IMR-90 (cell line): ENCODE results near the gene RALGPS1. TPM values are rescaled to one million over a fixed set of nuclear protein-coding genes. Genes with fewer than 3 reads are reported as not detected.

Experiments
- ATAC-seq: fragments of 200-7000 bp; cut with Tn5 transposase; 2 replicates; pipeline ENCODE4 v1.9.1; 2020; ENCODE audit warnings: low read depth, mild to moderate bottlenecking, moderate library complexity
- BruUV-seq: library from RNA; stranded (reverse); fragments of 400-500 nt; replicated peaks from 2 replicates; lab custom pipeline; 2021; lab: Mats Ljungman, UMichigan
- CTCF ChIA-PET: fragments of 300-600 bp; formaldehyde crosslinking; extraction: SDS; loops from one replicate; lab custom pipeline; 2021; ENCODE audit warnings: antibody characterized with exemption; lab: Yijun Ruan, JAX
- POLR2A ChIA-PET: fragments of 300-600 bp; sonication (Branson Sonifier 250); formaldehyde crosslinking; loops from one replicate; lab custom pipeline; 2022; ENCODE audit warnings: antibody characterized with exemption; ENCODE audit not compliant: unreplicated experiment; lab: Charles Lee
- DNase-seq: peaks from one replicate; pipeline ENCODE4 v3.0.0; 2013
- H2AFZ ChIP-seq: replicated peaks from 2 replicates; pipeline ENCODE3; 2013; ENCODE audit warnings: low read length, mild to moderate bottlenecking; ENCODE audit not compliant: poor library complexity
- H2AK5ac ChIP-seq: 2 replicates; pipeline ENCODE4 v1.6.1; 2013; ENCODE audit warnings: low read depth, low read length, inconsistent platforms
- H2AK9ac ChIP-seq: replicated peaks from 2 replicates; pipeline ENCODE3; 2013; ENCODE audit warnings: mild to moderate bottlenecking, low read depth, low read length, moderate library complexity; ENCODE audit not compliant: poor library complexity
- H2BK120ac ChIP-seq: 2 replicates; pipeline ENCODE4 v1.6.1; 2013; ENCODE audit warnings: low read depth, low read length, inconsistent platforms
- H2BK15ac ChIP-seq: 3 replicates; pipeline ENCODE4 v1.6.1; 2013; ENCODE audit warnings: low read depth, low read length, inconsistent platforms
- H2BK20ac ChIP-seq: 2 replicates; pipeline ENCODE4 v1.6.1; 2013; ENCODE audit warnings: low read depth, mild to moderate bottlenecking, inconsistent platforms, low read length, moderate library complexity
- H2BK5ac ChIP-seq: 2 replicates; pipeline ENCODE4 v1.6.1; 2013; ENCODE audit warnings: mild to moderate bottlenecking, low read depth, low read length, inconsistent platforms; ENCODE audit not compliant: poor library complexity, severe bottlenecking
- H3K14ac ChIP-seq: replicated peaks from 2 replicates; pipeline ENCODE4 v1.6.1; 2013; ENCODE audit warnings: low read depth, low read length, inconsistent platforms
- H3K18ac ChIP-seq: 2 replicates; pipeline ENCODE4 v1.6.1; 2013; ENCODE audit warnings: low read depth, low read length, control low read depth
- H3K23ac ChIP-seq: 2 replicates; pipeline ENCODE4 v1.6.1; 2013; ENCODE audit warnings: low read depth, low read length, inconsistent platforms
- H3K27ac ChIP-seq: 2 replicates; pipeline ENCODE4 v1.5.1; 2013; ENCODE audit warnings: mild to moderate bottlenecking, control low read depth, low read length; ENCODE audit not compliant: insufficient read depth
- H3K27me3 ChIP-seq: 2 replicates; pipeline ENCODE4 v1.6.1; 2013; ENCODE audit warnings: low read length; ENCODE audit not compliant: control insufficient read depth, insufficient read depth
- H3K36me3 ChIP-seq: 2 replicates; pipeline ENCODE4 v1.6.1; 2013; ENCODE audit warnings: low read length, mixed read lengths; ENCODE audit not compliant: control insufficient read depth, insufficient read depth
- H3K4ac ChIP-seq: 2 replicates; pipeline ENCODE4 v1.6.1; 2013; ENCODE audit warnings: low read depth, low read length, inconsistent platforms
- H3K4me1 ChIP-seq: 2 replicates; pipeline ENCODE4 v1.6.1; 2013; ENCODE audit warnings: low read length, mixed read lengths; ENCODE audit not compliant: control insufficient read depth, insufficient read depth
- H3K4me2 ChIP-seq: 2 replicates; pipeline ENCODE4 v1.6.1; 2013; ENCODE audit warnings: low read depth, mild to moderate bottlenecking, control low read depth, low read length, moderate library complexity
- H3K4me3 ChIP-seq: 2 replicates; pipeline ENCODE4 v1.5.1; 2013; ENCODE audit warnings: low read depth, mild to moderate bottlenecking, control low read depth, low read length, moderate library complexity; ENCODE audit not compliant: insufficient read depth
- H3K56ac ChIP-seq: 2 replicates; pipeline ENCODE4 v1.6.1; 2013; ENCODE audit warnings: low read length, inconsistent platforms; ENCODE audit not compliant: insufficient read depth; ENCODE audit errors: extremely low read depth
- H3K79me1 ChIP-seq, 2 experiments: 2 replicates each; pipeline ENCODE4 v1.6.1; 2013; ENCODE audit warnings: low read length in 2 of 2, inconsistent platforms in 1 of 2, low read depth in 1 of 2
- H3K9ac ChIP-seq: 2 replicates; pipeline ENCODE4 v1.6.1; 2013; ENCODE audit warnings: low read depth, low read length, control low read depth
- H3K9me1 ChIP-seq: 2 replicates; pipeline ENCODE4 v1.6.1; 2013; ENCODE audit warnings: low read length, inconsistent platforms; ENCODE audit not compliant: insufficient read depth
- H3K9me3 ChIP-seq: 2 replicates; pipeline ENCODE4 v1.6.1; 2013; ENCODE audit warnings: low read length; ENCODE audit not compliant: control insufficient read depth, insufficient read depth
- H4K20me1 ChIP-seq: 2 replicates; pipeline ENCODE4 v1.6.1; 2013; ENCODE audit warnings: low read length, inconsistent platforms; ENCODE audit not compliant: insufficient read depth
- H4K5ac ChIP-seq: 2 replicates; pipeline ENCODE4 v1.6.1; 2013; ENCODE audit warnings: mild to moderate bottlenecking, low read depth, low read length, control low read depth
- H4K8ac ChIP-seq, 2 experiments: 2 replicates each; pipeline ENCODE4 v1.6.1; 2013; ENCODE audit warnings: low read depth in 2 of 2, low read length in 2 of 2, control low read depth in 1 of 2, inconsistent platforms in 1 of 2
- H4K91ac ChIP-seq: 2 replicates; pipeline ENCODE4 v1.6.1; 2013; ENCODE audit warnings: low read depth, low read length, inconsistent platforms; ENCODE audit not compliant: insufficient read depth
- BHLHE40 ChIP-seq: fragments of 150-350 bp; IDR thresholded peaks from 2 replicates; pipeline ENCODE4 v1.6.1; 2016; ENCODE audit warnings: mild to moderate bottlenecking, low read depth, low read length
- CEBPB ChIP-seq: IDR thresholded peaks from 2 replicates; pipeline ENCODE4 v1.6.1; 2012; ENCODE audit warnings: low read depth, low read length, improper control_type of control experiment
- CHD1 ChIP-seq: IDR thresholded peaks from 2 replicates; pipeline ENCODE4 v1.6.1; 2012; ENCODE audit warnings: low read depth, low read length, improper control_type of control experiment
- CTCF ChIP-seq: conservative IDR thresholded peaks from 2 replicates; pipeline ENCODE4 v1.5.1; 2012; ENCODE audit warnings: mild to moderate bottlenecking, low read depth, low read length, improper control_type of control experiment
- FOS ChIP-seq: fragments of 150-350 bp; IDR thresholded peaks from 2 replicates; pipeline ENCODE4 v1.6.1; 2016; ENCODE audit warnings: low read depth, low read length
- MAFK ChIP-seq: IDR thresholded peaks from 2 replicates; pipeline ENCODE4 v1.6.1; 2012; ENCODE audit warnings: low read depth, low read length, improper control_type of control experiment
- MAZ ChIP-seq: IDR thresholded peaks from 2 replicates; pipeline ENCODE4 v1.6.1; 2012; ENCODE audit warnings: low read depth, mild to moderate bottlenecking, low read length, improper control_type of control experiment, moderate library complexity, borderline replicate concordance
- POLR2A ChIP-seq: IDR thresholded peaks from 2 replicates; pipeline ENCODE4 v1.6.1; 2012; ENCODE audit warnings: mild to moderate bottlenecking, low read depth, low read length
- RAD21 ChIP-seq: IDR thresholded peaks from 2 replicates; pipeline ENCODE4 v1.6.1; 2012; ENCODE audit warnings: low read length, improper control_type of control experiment
- RCOR1 ChIP-seq: IDR thresholded peaks from 2 replicates; pipeline ENCODE4 v1.6.1; 2012; ENCODE audit warnings: mild to moderate bottlenecking, low read length, improper control_type of control experiment; ENCODE audit not compliant: insufficient replicate concordance
- RFX5 ChIP-seq: IDR thresholded peaks from 2 replicates; pipeline ENCODE4 v1.8.0; 2012; ENCODE audit warnings: low read depth, mild to moderate bottlenecking, low read length, moderate library complexity
- SMC3 ChIP-seq: fragments of 150-350 bp; IDR thresholded peaks from 2 replicates; pipeline ENCODE4 v1.6.1; 2016; ENCODE audit warnings: low read depth, mild to moderate bottlenecking, antibody characterized with exemption, low read length, moderate library complexity
- WGBS, 2 experiments: methylation state at CpG; one replicate each; pipeline versions ENCODE4 v1.1.5 to v1.1.7; 2013; ENCODE audit warnings: missing lambda C conversion rate in 2 of 2; ENCODE audit not compliant: insufficient read length in 1 of 2; ENCODE audit errors: extremely low coverage in 2 of 2; 5-methylcytosine and 5-hydroxymethylcytosine counted together
- dilution Hi-C: fragments of 300-500 bp; cut with HindIII; formaldehyde crosslinking; loops from one replicate; pipeline ENCODE4 v1.14.3; 2018; ENCODE audit warnings: low sequenced_read_pairs; ENCODE audit not compliant: unreplicated experiment
- in situ Hi-C: fragments of 300-500 bp; cut with MboI; formaldehyde crosslinking; loops from 3 replicates; pipeline ENCODE4 v1.14.3; 2019; ENCODE audit warnings: low sequenced_read_pairs, inconsistent platforms, mixed read lengths
- intact Hi-C: fragments of 100-400 bp; cut with micrococcal nuclease; formaldehyde crosslinking; loops from 2 replicates; pipeline ENCODE4 v1.10.0; 2022
- polyA plus RNA-seq, 3 experiments: library from polyadenylated mRNA; depleted of rRNA; stranded (reverse); fragments of >200 nt; gene quantifications; 2 replicates each; pipeline ENCODE4 v1.2.3, GENCODE V29; 2012; ENCODE audit warnings: low replicate concordance in 1 of 3
- total RNA-seq: library from RNA; depleted of rRNA; stranded (reverse); fragments of >200 nt; gene quantifications from 2 replicates; pipeline ENCODE4 v1.2.3, GENCODE V29; 2012
- TF ChIP-seq, protein P1 (sequence below): fragments of 150-350 bp; IDR thresholded peaks from 2 replicates; pipeline ENCODE4 v1.6.1; 2017; ENCODE audit warnings: mild to moderate bottlenecking, antibody characterized with exemption, low read length, low read depth

RALGPS1 gene
- total and polyA plus RNA-seq, 2 of the 4 experiments (the other 2 are of a cell fraction) = 0.90 to 2.8 TPM

DNA sequence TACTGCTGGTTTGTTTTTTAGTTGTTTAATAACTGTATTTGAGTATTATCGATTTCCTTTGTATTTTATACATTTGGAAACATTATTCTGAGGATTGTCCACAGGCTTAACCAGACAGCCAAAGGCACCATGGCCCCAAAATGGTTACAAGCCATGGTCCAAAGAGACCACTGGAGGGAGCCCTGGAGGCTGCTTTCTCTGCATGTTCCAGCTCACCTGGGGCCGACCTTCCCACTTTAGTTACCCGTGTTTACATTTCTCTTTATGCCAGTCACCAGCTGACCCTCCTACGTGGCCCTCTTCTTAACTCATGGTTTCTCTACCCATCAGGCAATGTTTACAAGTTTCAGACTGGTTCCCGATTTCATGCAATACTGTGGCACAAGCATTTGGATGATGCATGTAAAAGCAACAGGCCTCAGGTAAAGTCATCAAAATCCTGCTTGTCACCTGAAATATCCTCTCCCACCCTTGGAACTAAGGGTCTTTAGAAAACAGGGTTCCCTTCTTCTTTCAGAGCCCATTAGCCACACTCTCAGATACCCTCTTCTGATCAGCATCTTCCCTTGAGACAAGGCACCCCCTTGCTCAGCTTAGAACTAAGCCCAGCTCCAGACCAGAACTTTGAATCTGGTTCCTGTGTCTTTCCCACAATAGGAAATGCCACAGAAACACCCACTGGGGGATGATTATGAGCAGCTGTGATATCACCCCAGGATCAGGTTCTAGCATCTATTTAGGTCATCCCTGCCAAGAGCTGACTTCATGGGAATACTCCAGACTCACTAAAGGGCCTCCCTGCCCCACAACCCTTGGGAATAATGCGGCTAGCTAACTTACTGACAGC is 300.1 kb downstream of the RALGPS1 start:
- DNase-seq = peak; percentile 89
- Histone ChIP-seq H3K9me1 (no peaks in the 10 kb centered on the region), H2BK15ac (no peak overlapping the region), H3K9ac (no peak overlapping the region), H3K4ac (no peak overlapping the region), H2AFZ (no peak overlapping the region), H4K91ac (no peak overlapping the region), H2BK5ac (no peak overlapping the region), H4K8ac (no peak overlapping the region), H3K56ac (no peak overlapping the region), H3K14ac (no peak overlapping the region), H4K20me1 (no peaks in the 10 kb centered on the region), H3K27ac (no peak overlapping the region), H3K79me1 (no peaks in the 10 kb centered on the region), H3K18ac (no peak overlapping the region), H3K4me2 (no peak overlapping the region), H3K23ac (no peak overlapping the region), H4K5ac (no peak overlapping the region), H2BK20ac (no peak overlapping the region), H2AK5ac (no peak overlapping the region), H3K27me3 (peaks cover 8% of the 10 kb centered on the region), H2AK9ac (peak overlapping the region; percentile 8), H2BK120ac (no peak overlapping the region), H3K9me3 (no peaks in the 10 kb centered on the region), H3K4me3 (no peak overlapping the region), H3K4me1 (peaks cover 6% of the 10 kb centered on the region; the same call in 1 of the 2 replicates), H3K36me3 (no peaks in the 10 kb centered on the region)
- dilution Hi-C loops (no loop called here), in situ Hi-C loops (loop anchor here (5.0 kb wide), 1 partner anchor 183 kb away; the partner anchor contains the start of gene SLC2A8), intact Hi-C loops (loop anchor here (1.0 to 2.0 kb wide), 2 partner anchors 134 to 174 kb away; no protein-coding TSS in a partner anchor)
- POLR2A ChIA-PET = no interaction called here
- TF ChIP-seq, protein P1, sequence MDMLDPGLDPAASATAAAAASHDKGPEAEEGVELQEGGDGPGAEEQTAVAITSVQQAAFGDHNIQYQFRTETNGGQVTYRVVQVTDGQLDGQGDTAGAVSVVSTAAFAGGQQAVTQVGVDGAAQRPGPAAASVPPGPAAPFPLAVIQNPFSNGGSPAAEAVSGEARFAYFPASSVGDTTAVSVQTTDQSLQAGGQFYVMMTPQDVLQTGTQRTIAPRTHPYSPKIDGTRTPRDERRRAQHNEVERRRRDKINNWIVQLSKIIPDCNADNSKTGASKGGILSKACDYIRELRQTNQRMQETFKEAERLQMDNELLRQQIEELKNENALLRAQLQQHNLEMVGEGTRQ = no peak
- TF ChIP-seq POLR2A (no peak), CHD1 (no peak), MAZ (peak; percentile 37; the same call in 1 of the 2 replicates), RAD21 (peak; percentile 78), CTCF (peak; percentile 72), BHLHE40 (no peak), FOS (no peak), MAFK (no peak), RFX5 (no peak), RCOR1 (no peak), SMC3 (peak; percentile 69), CEBPB (no peak)
- CTCF ChIA-PET = interaction anchor here (0.6 to 1.6 kb wide), 4 partner anchors 10 to 153 kb away, joined by 3 to 6 read pairs (median 4); no protein-coding TSS in a partner anchor
- BruUV-seq = no TSS peak
- 15% methylated on average over 4 of the region's 6 CpGs; no CpG with 5 or more reads in 1 of the 2 experiments for WGBS, 2 experiments
- peak; percentile 83 for ATAC-seq
